ENCODE measurements around the gene LENEP.

Gene LENEP

DNA sequence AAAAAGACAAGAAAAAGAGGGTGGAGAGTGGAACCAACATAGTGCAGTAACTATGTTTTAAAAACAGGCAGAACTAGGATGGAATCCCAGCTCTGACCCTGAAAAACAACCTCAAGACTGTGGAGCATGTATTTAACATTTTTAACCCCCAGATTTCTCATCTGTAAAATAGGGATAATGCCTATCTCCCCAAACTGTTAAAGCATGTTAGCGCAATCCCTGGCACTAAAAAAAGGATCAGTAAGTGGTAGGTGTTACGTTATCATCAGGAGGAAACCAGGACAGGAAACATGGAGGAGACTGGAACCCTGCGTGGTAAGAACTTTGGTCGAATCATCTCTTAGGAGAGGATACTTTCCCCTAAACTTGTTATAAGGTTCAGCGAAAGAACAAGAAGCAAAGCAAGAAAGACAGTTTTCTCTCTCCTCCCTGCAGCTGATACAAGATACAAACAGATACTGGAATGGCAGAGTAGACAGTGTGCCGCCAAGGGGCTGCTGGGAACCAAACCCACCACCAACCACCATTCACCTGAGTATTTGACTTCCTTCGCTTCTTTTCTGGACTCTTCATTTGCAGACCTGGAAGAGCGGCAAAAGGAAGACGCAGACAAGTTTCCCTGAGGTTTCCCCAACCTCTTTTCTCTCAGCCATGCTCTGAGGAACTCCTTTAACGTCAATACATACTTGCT, 32.8 kb upstream of the LENEP start:
- no peak for DNase-seq (ENCODE audit: low read depth in 2 of 2)

DNA sequence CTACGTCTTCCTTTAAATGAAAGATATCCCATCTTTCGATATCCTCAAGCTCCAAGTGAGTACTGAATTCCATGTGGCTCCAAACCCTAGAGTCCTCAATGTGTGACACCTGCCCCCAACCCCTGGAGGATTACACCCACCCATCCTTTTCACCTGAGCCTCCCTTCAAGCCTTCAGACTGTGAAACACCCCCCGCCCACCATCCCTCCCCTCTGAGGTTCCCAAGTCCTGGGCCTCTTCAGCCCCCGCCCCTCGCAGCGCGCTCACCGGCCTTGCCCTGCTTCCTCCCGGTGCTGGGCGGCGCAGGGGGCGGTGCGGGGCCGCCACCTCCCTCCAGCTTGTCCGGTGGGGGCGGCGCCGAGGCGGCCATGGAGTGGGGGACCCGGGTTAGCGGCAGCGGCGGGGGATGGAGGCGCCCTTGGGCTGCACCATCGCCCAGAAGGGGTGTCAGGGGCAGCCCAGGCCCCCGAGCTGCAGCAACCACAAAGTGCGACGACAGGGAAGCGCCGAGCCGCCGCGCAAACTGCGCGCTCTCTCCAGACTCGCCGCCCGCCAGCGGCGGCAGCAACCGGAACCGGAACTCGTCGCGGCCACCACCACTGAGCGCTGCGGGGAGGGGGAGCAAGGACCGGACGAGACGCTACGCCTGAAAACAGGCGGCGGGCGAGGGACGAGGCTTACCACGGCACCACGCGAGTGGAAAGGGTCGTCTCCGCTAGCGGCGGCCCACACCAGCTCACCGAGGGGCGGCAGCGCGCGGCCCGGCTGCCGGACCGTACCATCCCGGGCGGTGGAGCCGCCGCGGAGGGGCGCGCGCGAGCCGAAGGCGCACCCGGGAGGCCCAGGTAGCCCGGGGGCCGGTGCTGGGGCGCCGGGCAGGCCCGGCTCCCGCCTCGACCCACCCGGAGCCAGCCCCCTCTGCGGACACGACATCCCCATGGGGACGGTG, 31.9 kb upstream of the LENEP start, which contains the start of gene PYGO2:
Gene PYGO2 (minus strand): TSS at position 576 of the 949 bp plus-strand sequence. CDS start 206 bp downstream, at position 370.
- peak; percentile 76 to 78 for DNase-seq (ENCODE audit: low read depth in 2 of 2)

DNA sequence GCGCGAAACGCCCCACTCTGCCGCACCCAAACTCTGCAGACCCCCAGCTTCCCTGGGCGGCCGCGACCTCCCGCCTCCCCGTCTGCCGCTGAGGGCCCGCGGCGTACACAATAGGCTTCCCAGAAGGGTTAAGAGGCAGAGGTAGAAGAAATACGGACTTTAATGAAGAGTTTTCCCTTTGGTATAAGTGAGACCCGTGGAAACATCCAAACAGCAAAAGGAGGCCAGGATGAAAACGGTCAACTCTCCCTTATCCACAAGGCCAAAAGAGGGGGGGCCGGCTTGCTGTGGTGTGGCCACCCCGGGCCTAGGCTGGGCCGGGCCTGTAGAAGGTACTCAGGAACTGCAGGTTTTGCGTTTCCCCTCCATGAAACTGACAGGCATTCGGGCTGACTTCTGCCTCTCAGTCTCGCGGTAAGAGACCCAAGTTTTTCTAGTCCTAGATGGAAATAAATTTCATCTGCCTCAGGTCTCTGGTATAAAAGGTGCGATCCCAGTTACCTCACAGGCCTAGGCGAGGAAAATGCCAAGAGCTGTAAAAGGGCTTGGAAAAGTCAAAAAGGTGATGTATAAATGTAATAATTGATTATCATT, 31.1 kb upstream of the LENEP start:
- no peak for DNase-seq (ENCODE audit: low read depth in 2 of 2)

DNA sequence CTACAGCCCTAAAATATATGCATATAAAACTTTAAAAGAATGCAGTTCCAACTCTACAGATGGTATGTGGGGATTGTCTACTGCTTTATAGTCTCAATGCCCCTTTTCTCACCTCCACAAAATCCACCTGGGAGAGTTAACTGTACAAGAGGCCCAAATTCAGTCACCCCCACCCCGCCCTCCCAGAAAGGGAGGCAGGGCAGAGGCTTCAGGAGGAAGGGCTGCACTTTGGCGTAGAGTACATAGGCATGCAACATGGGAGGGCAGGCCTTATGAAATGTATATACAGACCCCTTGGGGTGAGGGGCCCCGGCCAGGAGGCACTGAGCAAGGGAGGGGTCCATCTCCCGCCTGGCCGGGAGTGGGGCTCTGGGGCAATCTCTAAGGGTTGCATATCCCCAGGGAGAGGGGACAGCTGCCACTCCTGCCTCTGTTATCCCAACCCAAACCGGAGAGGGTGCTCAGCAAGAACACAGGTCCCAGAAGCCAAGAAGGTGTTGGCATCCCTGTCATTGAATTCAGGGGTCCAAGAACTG, 30.5 kb upstream of the LENEP start:
- no peak for DNase-seq (ENCODE audit: low read depth in 2 of 2)

DNA sequence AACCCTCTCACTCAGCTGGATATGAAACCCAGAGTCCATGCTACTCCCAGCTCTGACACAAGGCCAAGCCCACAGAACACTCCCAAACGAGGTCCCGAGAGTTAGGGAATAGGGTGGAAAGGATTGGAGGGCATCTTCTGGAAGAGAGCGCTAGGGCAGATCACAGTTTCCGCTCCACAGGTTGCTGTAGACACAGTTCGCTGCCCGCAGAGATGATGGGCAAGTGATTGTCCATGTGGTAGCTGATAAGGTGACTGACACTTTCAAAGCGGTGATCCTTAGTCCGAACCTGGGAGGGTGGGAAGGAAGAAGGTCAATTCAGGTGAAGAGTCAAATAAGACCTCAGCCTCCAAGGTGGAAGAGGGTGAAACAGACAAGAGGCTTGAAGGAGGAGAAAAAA, 29.7 kb upstream of the LENEP start:
- no peak for DNase-seq (ENCODE audit: low read depth in 2 of 2)

DNA sequence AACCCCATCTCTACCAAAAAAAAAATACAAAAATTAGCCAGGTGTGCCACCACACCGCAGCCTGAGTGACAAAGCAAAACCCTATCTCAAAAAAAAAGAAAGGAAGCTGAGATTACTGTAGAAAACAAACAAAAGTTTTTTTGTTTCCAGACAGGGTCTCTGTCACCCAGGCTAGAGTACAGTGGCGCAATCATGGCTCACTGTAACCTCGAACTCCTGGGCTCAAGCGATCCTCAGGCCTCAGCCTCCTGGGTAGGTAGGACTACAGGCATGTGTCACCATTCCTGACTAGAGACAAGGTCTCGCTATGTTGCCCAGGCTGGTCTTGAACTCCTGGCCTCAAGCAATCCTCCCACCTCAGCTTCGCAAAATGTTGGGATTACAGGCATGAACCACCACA, 29.0 kb upstream of the LENEP start:
- no peak for DNase-seq (ENCODE audit: low read depth in 2 of 2)

DNA sequence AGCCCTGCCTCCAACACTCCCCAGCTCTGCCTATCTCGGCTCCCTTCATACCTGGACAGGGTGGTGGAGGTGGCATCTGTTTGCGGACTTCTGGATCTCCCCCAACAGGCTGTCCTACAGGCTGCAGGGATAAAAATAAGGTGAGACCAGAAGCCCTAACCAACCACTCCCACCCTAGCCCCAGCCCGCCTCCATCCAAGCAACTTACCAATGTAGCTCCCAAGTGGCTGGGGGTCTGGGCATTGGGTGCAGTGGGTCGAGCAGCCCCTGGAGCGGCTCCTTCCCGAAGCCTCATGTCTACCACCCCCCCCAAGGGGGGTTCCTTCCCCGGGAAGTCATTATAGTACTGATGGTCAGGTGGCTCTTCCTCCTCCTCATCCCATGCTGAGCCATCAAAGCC, 27.3 kb upstream of the LENEP start:
- DNase-seq (ENCODE audit: low read depth in 2 of 2): no peak

DNA sequence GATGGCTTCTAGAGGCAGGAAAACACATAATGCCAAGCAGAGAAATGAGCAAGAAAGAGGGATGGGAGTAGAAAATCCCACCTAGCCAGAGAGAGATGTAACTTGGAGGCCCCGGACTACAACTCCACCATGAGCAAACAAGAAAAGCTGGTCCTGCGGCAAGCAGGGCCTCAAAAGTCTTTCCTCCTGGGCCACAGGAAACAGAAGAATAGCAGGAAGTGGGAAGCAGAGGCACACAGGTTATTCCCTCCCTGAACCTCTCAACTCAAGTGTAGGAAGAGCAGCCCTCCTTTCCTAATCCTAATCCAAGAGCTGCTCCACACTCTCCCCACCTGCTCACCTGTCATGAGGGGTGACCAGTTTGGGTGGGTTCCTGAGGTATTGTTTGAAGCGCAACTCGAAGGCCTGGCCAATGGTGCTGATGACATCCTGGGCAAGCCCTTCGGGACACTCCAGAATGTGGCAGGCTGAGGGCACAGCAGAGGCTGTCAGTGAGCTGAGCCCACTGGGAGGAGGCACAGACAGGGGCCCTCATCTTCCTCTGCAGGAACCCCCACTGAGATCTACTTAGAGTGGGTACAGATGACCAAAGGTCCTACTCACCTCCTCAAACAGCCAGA, 25.9 kb upstream of the LENEP start:
- no peak for DNase-seq (ENCODE audit: low read depth in 2 of 2)

DNA sequence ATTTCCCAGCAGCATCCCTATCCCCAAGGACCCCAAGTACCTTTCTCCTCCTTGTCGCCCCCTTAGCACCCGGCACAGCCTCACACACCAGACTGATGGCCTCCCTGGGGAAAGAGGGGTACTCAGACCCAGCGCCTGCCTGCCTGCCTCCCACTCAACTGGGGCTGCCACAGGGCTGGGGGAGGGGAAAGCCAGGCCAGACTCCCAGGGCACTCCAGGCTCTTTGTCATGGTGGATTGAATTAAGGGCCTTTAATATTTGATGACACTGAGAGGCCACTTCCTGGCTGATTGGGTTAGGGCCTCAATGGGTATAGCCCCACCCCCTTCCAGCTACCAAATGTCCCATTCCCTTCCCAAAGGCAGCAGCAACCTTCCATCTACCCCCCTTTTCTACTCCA, 24.7 kb upstream of the LENEP start:
- no peak for DNase-seq (ENCODE audit: low read depth in 2 of 2)

DNA sequence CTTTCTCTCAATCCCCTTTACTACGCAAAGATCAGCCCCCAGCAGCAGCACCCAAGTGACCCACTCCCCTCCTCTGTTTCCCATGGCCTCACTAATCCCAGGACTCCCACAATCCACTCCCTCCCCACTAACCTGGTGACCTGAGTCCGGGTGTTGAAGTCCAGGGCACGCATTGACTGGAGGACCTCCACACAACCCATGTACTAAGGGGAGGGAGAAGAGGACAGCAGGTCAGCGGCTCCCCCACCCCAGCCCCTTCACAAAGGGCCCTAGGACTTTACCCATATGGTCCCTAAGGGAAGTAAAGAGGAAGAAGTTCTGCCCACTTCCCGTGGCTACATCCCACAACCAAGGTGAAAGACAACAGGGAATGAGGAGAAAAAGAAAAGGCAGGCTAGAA, 24.1 kb upstream of the LENEP start:
- DNase-seq (ENCODE audit: low read depth in 2 of 2): no peak

DNA sequence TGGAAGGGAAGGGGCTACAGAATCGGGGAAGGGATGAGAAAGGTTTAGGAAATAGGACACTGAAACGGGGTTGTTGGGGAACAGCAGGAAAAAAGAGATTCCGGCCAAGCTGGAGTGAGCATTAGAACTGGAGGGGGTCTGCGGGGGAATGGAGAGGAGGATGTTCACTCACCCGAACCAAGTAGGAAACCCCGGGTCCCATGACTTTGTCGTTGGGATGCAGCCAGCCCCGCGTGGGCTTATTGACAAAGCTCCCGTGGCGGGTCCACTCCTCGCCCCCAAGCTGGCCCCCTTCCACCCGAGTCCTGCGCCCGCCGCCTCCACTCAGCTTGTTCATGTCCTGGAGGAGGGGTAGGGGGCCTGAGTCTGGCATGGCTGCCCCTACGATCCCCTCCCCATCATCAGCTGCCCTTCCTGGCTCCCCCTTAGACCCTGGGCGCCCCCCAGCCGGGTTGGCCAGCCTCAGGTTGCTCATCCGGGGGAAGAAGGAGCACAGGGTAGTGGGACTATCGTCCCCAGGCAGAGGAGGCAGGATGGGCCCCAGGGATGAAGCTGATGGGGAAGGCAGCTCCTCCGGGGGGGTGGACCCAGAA, 23.4 kb upstream of the LENEP start:
- no peak for DNase-seq (ENCODE audit: low read depth in 2 of 2)

DNA sequence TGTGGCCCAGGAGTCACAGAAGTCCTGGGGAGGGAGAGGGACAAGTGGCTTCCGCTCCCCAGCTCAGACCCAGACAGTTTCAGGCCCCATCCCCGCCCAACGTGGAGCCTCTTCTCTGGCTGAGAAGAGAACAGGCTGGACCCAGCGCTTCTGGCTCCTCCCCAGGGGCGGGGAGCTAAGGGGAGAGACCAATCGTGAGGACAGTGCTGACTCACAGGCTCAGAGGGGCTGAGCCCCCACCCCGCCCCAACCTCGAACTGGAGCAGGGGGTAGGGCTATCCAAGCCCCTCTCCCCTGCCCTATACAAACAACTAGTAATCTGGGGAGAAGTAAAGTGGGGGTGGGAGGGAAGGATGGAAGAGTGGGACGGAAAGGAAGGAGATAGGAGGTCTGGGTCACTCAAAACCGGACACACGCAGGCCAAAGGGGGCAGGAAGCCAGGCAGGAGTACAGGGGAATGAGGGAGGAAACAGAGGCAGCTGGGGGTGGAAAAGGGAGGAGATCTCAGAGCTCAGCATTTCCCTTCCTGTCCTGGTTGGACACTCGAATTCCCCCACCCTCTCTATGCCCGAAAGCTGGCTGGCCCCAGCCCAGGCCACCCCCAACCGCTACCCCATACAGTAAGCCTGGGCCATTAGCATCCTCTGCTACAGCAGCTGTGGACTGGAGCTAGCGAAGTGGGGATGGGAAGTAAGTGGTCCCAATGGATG, 22.6 kb upstream of the LENEP start, which contains the start of gene SHC1:
Gene SHC1 (minus strand): TSS at position 117 of the 710 bp plus-strand sequence. CDS start 221 bp downstream, outside the sequence.
- DNase-seq (ENCODE audit: low read depth in 2 of 2): no peak

DNA sequence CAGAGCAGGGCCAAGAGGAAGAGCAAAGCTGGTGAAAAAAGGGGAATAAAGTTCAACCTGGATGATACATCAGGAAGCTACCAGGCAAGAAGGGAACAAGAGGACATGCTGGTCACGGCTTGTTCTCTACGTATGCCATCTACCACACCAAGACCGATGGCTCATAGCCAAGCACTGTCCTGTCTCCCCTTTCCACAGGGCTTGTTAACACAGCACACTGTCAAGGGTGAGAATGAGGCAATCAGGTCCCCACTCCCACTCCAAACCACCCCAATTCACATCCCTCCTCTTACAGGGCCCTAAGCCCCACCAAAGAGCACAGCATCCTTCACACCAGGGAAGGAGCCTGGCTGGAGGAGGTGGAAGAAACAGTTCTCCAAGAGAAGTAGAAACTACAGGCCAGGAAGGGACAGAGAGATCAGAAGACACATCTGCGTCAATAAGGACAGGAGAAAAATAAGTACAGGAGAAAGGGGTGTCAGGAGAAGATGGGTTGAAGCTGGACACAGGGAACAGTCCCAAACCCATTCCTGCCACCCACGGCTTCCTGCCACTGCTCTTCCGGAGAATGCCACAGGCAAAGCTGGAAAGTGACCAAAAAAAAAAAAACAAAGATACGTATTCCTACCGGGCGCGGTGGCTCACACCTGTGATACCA, 21.9 kb upstream of the LENEP start:
- no peak for DNase-seq (ENCODE audit: low read depth in 2 of 2)

DNA sequence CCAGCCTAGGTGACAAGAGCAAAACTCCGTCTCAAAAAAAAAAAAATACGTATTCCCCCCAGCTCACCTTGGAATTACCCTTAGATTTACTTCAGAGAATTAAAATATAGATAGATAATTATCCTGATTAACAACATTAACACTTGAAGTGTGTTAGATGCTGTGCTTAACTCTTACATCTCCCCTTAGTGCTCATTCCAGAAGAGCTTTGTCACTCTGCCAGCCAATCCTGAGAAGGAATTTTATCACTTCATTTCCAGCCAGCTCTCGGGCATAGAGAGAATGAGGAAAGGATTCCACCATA, 21.2 kb upstream of the LENEP start:
- no peak for DNase-seq (ENCODE audit: low read depth in 2 of 2)

DNA sequence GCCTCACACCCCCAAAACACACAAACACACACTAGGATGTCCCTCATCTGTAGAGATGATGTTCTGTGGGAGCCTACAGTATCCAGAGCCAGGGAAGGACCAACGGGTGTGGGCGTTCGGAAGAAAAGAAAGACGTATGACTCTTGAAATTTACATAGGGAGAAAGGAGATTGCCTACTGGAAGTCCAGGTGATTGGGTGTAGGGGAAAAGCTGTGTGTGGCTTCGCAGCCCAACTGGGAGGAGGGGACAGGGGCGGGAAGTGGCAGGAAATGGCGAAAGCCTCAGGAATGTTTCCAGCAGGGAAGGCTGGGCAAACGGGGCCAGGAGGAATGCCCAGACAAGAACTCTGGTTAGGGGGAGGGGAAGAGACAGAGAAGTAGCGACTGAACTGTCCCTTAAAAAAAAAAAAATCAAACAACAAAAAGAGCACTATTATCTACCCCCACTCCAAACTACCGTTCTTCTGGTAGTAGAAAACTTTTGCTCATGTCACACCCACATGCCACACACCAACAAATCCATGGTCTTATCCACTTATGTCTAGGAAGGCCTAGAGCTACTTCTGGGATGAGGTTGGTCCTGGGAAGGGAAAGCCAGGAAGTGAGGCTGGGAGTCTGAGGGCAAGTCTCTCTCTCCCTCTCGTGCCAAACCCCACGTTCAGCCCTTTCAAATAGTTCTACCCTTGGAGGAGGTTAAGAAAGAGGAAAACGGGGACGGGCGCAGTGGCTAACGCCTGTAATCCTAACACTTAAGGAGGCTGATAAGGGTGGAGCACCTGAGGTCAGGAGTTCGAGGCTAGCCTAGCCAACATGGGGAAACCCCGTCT, 20.7 kb upstream of the LENEP start:
- DNase-seq (ENCODE audit: low read depth in 2 of 2): no peak

DNA sequence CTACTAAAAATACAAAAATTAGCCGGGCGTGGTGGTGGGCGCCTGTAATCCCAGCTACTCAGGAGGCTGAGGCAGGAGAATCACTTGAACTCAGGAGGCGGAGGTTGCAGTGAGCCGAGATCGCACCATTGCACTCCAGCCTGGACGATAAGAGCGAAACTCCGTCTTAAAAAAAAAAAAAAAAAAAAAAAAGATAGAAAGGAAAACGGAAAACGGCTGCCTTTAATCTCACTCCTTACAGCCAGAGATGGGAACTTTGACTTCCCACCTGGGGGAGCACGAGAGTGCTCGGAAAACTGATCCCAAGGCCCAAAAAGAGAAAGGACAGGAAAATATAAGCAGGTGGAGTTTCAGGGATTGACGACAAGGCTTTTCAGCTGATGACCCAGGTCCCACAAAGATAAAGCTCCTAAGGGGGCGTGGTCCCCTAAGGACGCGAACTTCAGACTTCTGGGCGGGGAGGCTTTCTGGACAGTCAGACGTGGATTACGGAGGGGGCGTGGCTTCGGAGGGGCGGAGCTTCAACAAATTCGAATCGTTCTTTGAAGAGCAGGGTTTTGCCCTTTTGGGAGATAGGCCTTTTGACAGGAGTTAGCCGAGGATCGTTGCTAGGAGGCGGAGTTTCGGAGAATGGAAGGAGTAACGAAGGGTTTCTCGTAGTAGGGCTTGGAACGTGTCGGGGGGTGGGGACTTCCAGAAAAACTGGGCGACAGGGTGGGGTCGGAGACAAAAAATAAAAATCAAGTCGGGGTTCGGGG, 19.9 kb upstream of the LENEP start:
- peak; percentile 90 to 95 for DNase-seq (ENCODE audit: low read depth in 2 of 2)

DNA sequence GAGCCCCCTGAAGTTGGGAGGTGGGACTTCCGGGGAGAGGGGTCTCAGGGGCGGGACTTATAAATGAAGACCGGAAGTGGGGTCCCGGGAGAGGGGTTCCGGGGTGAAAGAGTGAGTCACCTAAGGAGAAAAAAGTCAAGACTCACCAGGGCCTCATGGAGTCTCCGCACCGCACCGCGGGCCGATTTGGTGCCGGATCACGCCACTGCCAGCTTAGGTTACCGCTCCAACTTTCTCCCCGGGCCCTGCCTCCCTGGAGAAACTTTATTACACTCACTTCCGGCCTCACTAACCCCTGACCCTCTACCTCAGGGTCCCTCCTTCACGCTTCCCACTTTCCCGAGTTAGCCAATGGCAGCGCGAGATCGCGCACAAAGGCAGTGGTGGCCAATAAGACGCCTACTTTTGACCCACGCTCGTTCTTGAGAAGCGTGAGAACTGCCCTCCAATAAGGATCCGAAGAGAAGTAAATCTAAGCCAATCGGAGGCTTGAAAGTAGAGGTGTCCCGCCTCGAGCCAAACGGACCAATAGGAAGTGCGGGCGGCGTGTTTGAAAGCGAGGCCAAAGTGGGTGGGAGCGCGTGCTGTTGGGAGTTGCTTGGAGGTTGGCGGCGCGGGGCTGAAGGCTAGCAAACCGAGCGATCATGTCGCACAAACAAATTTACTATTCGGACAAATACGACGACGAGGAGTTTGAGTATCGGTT, 19.1 kb upstream of the LENEP start, which contains the start of gene CKS1B:
Gene CKS1B (plus strand): TSS at position 580 of the 706 bp plus-strand sequence. CDS start 65 bp downstream, at position 645.
- peak; percentile 83 to 94 for DNase-seq (ENCODE audit: low read depth in 2 of 2)

All from stimulated activated CD8-positive, alpha-beta memory T cell treated with anti-CD3 and anti-CD28 coated beads, Interleukin-2, amount 100 ng/mL, for 48 hours (primary cell).